ENCODE results near the gene TBC1D32.
"Not testable (repeated sequence)": the region's sequence is repeated elsewhere in the genome, so short reads cannot be mapped to it uniquely, and the experiment has no call there.

The TBC1D32 gene

GRCh38 chr6:121090492-121090891 is 243.8 kb downstream of the TBC1D32 start:
- DNase-seq: no peak

GRCh38 chr6:121086876-121087275 is 247.4 kb downstream of the TBC1D32 start:
- DNase-seq: no peak

GRCh38 chr6:121076119-121076518 is 258.2 kb downstream of the TBC1D32 start:
- no peak for DNase-seq

- DNase-seq: not testable (repeated sequence)
These were observed 265.5 kb downstream of the TBC1D32 start for GRCh38 chr6:121068749-121069148.

- no peak for DNase-seq
These were observed 266.9 kb downstream of the TBC1D32 start for GRCh38 chr6:121067381-121067780.

GRCh38 chr6:121064345-121064744 is 269.9 kb downstream of the TBC1D32 start:
- DNase-seq: no peak

GRCh38 chr6:121055572-121056163 is 278.6 kb downstream of the TBC1D32 start:
- peak; percentile 85 for DNase-seq

GRCh38 chr6:121048593-121048992 is 285.7 kb downstream of the TBC1D32 start:
- DNase-seq: not testable (repeated sequence)

GRCh38 chr6:121044905-121045304 is 289.4 kb downstream of the TBC1D32 start:
- not testable (repeated sequence) for DNase-seq

- not testable (repeated sequence) for DNase-seq
These were observed 290.6 kb downstream of the TBC1D32 start for GRCh38 chr6:121043706-121044105.

- DNase-seq: not testable (repeated sequence)
These were observed 291.1 kb downstream of the TBC1D32 start for GRCh38 chr6:121043211-121043610.

GRCh38 chr6:121042766-121043165 is 291.5 kb downstream of the TBC1D32 start:
- DNase-seq: no peak

GRCh38 chr6:121040831-121041230 is 293.4 kb downstream of the TBC1D32 start:
- DNase-seq: no peak

- no peak for DNase-seq
These were observed 301.2 kb downstream of the TBC1D32 start for GRCh38 chr6:121033091-121033490.

- DNase-seq: no peak
These were observed 301.8 kb downstream of the TBC1D32 start for GRCh38 chr6:121032268-121033006.
